DND-41 (cell line): ENCODE measurements around the gene ZNF800.

Experiments used
- ATAC-seq: fragments of 200-7000 bp; cut with Tn5 transposase; 3 replicates; pipeline ENCODE4 v1.9.1; 2021; ENCODE audit warnings: low read depth; ENCODE audit not compliant: insufficient read depth
- DNase-seq: peaks from one replicate; pipeline ENCODE4 v3.0.0-alpha.2; 2020
- H2AFZ ChIP-seq: 2 replicates; pipeline ENCODE4 v1.6.0; 2012; ENCODE audit warnings: low read depth, low read length
- H3K27ac ChIP-seq: 2 replicates; pipeline ENCODE4 v1.5.1; 2012; ENCODE audit warnings: low read length, inconsistent platforms
- H3K27me3 ChIP-seq: fragments of 200-600 bp; sonication (generic); 2 replicates; pipeline ENCODE4 v1.6.0; 2012; ENCODE audit warnings: low read length, mild to moderate bottlenecking, inconsistent platforms; ENCODE audit not compliant: insufficient read depth, poor library complexity
- H3K36me3 ChIP-seq: 2 replicates; pipeline ENCODE4 v1.5.1; 2012; ENCODE audit warnings: low read length, inconsistent platforms; ENCODE audit not compliant: insufficient read depth
- H3K4me1 ChIP-seq: 2 replicates; pipeline ENCODE4 v1.5.1; 2012; ENCODE audit warnings: mild to moderate bottlenecking, low read length; ENCODE audit not compliant: insufficient read depth
- H3K4me2 ChIP-seq: 2 replicates; pipeline ENCODE4 v1.6.0; 2012; ENCODE audit warnings: mild to moderate bottlenecking, moderate library complexity, low read length, inconsistent platforms; ENCODE audit not compliant: insufficient read depth
- H3K4me3 ChIP-seq, 2 experiments: fragments of 200-600 bp in 1 of 2; shearing (Covaris generic) in 1 of 2; 2 replicates each; pipeline ENCODE4 v1.5.1; 2012 to 2016; ENCODE audit warnings: inconsistent platforms in 2 of 2, low read length in 2 of 2, mild to moderate bottlenecking in 2 of 2, low read depth in 1 of 2, moderate library complexity in 1 of 2
- H3K79me2 ChIP-seq: 2 replicates; pipeline ENCODE4 v1.6.0; 2012; ENCODE audit warnings: low read length, inconsistent platforms; ENCODE audit not compliant: insufficient read depth
- H3K9ac ChIP-seq: 2 replicates; pipeline ENCODE4 v1.6.0; 2012; ENCODE audit warnings: low read depth, mild to moderate bottlenecking, inconsistent platforms, low read length, moderate library complexity
- H3K9me3 ChIP-seq: 2 replicates; pipeline ENCODE4 v1.5.1; 2012; ENCODE audit warnings: low read length, moderate library complexity, mild to moderate bottlenecking, inconsistent platforms; ENCODE audit not compliant: insufficient read depth, severe bottlenecking
- H4K20me1 ChIP-seq: 2 replicates; pipeline ENCODE4 v1.6.0; 2012; ENCODE audit warnings: low read length; ENCODE audit not compliant: insufficient read depth
- CTCF ChIP-seq: IDR thresholded peaks from 2 replicates; pipeline ENCODE4 v1.5.1; 2012; ENCODE audit warnings: borderline replicate concordance, low read length, moderate library complexity, mild to moderate bottlenecking; ENCODE audit not compliant: poor library complexity, severe bottlenecking; ENCODE audit errors: extremely low read depth
- EZH2 ChIP-seq: IDR thresholded peaks from 3 replicates; pipeline ENCODE4 v1.6.1; 2012; ENCODE audit warnings: borderline replicate concordance, low read depth, mild to moderate bottlenecking, moderate library complexity, low read length, inconsistent platforms; ENCODE audit not compliant: severe bottlenecking

The ZNF800 gene

GRCh38 chr7:127338122-127338521 lies 54.4 kb downstream of the ZNF800 start:
- H3K9ac ChIP-seq: no peak overlapping the region
- TF ChIP-seq CTCF (no peak), EZH2 (no peak)
- H3K4me3 ChIP-seq: no peak overlapping the region
- H3K27ac ChIP-seq: no peak overlapping the region
- no peaks in the 10 kb centered on the region for H3K36me3 ChIP-seq
- DNase-seq: no peak
- no peaks in the 10 kb centered on the region for H3K9me3 ChIP-seq
- H3K79me2 ChIP-seq: no peaks in the 10 kb centered on the region
- H3K4me2 ChIP-seq: no peak overlapping the region
- H2AFZ ChIP-seq: no peak overlapping the region
- no peaks in the 10 kb centered on the region for H3K4me1 ChIP-seq
- H4K20me1 ChIP-seq: no peaks in the 10 kb centered on the region
- no peak for ATAC-seq
- H3K27me3 ChIP-seq: peaks cover 3% of the 10 kb centered on the region

GRCh38 chr7:127337581-127337980 lies 54.9 kb downstream of the ZNF800 start:
- Histone ChIP-seq H2AFZ (no peak overlapping the region), H3K4me3 (no peak overlapping the region), H3K4me2 (no peak overlapping the region), H3K79me2 (no peaks in the 10 kb centered on the region), H3K4me1 (no peaks in the 10 kb centered on the region), H4K20me1 (no peaks in the 10 kb centered on the region), H3K9ac (no peak overlapping the region), H3K36me3 (no peaks in the 10 kb centered on the region), H3K9me3 (no peaks in the 10 kb centered on the region), H3K27me3 (peaks cover 3% of the 10 kb centered on the region), H3K27ac (no peak overlapping the region)
- DNase-seq (no peak), ATAC-seq (no peak)
- TF ChIP-seq EZH2 (no peak), CTCF (no peak)

- Histone ChIP-seq H3K9me3 (no peaks in the 10 kb centered on the region), H3K27me3 (peaks cover 3% of the 10 kb centered on the region), H4K20me1 (no peaks in the 10 kb centered on the region), H3K79me2 (no peaks in the 10 kb centered on the region), H3K4me3 (no peak overlapping the region), H3K27ac (no peak overlapping the region), H3K4me2 (no peak overlapping the region), H3K4me1 (no peaks in the 10 kb centered on the region), H3K9ac (no peak overlapping the region), H2AFZ (no peak overlapping the region), H3K36me3 (no peaks in the 10 kb centered on the region)
- DNase-seq (no peak), ATAC-seq (peak; percentile 55; the same call in 2 of the 3 replicates)
- no peak for TF ChIP-seq CTCF
- TF ChIP-seq EZH2: no peak
These were observed 56.0 kb downstream of the ZNF800 start for GRCh38 chr7:127336458-127336857.

GRCh38 chr7:127332880-127333279 lies 59.6 kb downstream of the ZNF800 start:
- Histone ChIP-seq H4K20me1 (no peaks in the 10 kb centered on the region), H3K27ac (no peak overlapping the region), H3K4me2 (no peak overlapping the region), H3K27me3 (peaks cover 3% of the 10 kb centered on the region), H3K79me2 (no peaks in the 10 kb centered on the region), H3K4me1 (no peaks in the 10 kb centered on the region), H3K9me3 (no peaks in the 10 kb centered on the region), H3K36me3 (no peaks in the 10 kb centered on the region), H3K4me3 (no peak overlapping the region), H3K9ac (no peak overlapping the region), H2AFZ (no peak overlapping the region)
- no peak for TF ChIP-seq EZH2
- no peak for TF ChIP-seq CTCF
- ATAC-seq: no peak
- DNase-seq: no peak
